HCEC 1CT (cell line): Measurements from ENCODE around the gene FOXA1.
"Not testable (repeated sequence)": the region's sequence is repeated elsewhere in the genome, so short reads cannot be mapped to it uniquely, and the experiment has no call there.

Source experiments
- DNase-seq: peaks from one replicate; pipeline ENCODE4 v3.0.0-alpha.2; 2017

Gene FOXA1

DNA sequence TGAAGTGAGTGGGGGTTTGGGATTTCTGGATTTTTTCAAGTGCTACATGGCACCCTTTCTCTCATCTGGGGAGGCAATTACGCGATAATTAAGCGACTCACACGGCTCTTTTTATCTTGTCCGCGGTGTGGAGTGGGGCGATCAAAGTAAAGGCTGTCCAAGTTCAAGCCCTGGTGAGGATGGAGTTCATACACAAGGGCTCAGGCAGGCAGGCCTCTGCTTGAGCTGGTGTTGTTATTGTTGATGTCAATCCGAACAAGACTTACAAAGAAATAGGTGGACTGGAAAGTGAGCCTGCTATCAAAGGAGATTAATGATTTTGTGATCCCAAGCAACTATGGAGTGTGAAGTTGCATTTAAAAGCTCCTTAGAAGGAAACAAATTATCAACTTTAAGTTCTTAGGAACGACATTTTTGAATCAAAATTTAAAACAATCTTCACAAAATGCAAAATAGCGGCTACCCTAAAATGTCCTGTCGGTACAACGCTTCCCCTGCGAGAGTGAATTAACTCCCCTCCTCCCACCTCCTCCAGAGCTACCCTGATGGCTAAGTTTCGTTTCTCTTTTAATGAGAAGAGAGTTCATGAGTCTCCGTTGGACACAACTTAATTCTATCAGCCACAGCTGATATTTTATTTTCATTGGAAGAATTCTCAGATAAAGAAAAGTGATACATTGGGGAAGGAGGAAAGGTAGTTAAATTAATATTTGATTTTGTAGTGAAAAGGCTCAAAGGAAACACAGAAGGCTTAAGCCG, 5.9 kb downstream of the FOXA1 start:
- no peak for DNase-seq

DNA sequence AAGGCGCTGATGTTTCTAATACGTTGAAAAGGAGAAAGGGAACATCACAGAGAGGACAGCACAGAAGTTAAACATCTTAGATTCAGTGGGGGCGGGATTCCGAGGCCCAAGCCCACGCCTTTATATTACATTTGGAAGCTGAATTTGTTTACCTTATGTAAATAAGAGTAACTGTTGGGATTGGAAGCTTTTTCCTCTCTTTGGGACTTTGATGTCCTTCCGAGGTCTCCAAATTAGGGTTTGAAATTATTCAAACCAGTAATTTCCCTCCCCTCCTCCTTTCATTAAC, 6.4 kb downstream of the FOXA1 start:
- DNase-seq = no peak

DNA sequence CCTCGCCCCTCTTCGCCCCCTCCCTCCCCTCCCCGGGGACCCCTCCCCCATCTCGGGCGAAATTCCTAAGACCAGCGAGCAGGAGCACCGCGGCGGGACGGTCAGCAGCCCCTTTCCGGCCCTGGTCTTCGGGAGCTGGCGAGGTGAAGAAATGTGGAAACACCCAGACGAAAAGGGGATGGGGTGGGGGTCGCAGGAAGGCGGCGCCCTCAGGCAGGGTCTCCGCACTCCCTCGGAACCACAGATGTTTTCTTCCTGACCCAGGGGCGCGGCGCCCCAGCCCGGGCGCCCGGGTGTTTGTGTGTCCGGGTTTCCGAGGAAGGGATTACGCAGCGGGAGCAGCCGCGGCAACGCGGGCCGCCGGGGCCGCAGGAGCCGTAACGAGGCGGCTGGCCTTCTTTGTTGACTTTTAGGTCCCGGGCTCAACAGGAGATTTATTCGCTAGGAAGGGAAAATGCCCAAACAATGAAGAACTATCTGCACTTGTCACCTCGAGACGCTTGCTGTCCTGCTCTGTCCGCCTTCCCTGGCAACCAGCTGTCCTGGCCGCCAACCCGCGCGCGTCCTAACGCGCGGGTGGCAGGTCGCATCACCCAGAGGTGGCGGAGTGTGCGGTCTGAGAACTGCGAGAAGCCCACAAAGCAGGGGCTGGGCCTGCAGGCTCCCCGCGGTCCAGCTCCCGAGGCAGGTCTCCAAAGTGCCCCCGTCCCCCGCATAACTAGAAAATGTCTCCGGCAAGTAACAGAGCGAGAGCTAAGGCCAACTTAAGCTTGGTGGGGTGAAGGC, 7.0 kb downstream of the FOXA1 start:
- no peak for DNase-seq

DNA sequence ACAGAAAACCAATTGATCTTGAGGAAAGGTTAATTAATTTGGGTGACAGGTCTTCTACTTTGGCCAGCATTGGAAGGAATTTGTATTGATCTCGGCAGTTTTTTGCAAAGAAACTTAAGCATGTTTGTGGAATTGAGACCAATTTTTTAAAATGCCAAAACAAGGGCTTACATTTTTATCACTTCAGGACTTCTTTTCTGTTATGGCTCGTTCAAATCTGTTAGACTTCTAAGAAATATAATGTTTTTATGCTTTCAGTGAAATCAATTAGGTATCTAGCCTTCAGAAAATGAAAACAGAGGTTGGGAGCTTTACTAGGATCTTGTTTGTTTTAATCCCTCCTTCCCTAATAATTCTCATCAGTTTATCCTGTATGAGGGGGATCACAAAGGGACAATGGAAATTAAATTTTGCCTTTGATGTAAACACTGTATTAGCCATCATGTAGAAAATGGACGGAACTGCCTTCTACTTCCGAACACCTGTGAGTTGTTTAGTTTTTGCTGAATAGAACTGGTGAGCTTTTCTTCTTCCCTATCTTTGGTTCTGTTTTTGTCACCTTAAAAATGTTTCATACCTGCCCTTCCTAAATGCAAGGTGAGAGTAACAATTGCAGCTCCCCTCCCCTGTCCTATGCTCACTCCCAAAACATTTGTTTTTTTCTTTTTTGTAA, 7.8 kb downstream of the FOXA1 start:
- no peak for DNase-seq

DNA sequence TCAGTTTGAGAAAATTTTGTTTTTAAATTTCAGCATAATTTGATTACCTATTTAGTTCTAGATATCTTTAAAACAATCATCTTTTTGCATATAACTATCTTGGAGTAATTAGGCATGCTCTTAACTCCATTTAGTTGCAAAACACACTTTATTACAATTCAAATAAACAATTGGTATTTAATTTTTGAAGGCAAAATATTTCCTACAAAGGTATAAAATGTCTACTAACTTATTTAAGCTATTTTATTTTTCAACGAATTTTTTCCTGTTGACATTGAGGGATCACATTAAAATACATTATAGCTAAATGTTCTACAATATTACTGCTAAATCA, 8.3 kb downstream of the FOXA1 start:
- no peak for DNase-seq

DNA sequence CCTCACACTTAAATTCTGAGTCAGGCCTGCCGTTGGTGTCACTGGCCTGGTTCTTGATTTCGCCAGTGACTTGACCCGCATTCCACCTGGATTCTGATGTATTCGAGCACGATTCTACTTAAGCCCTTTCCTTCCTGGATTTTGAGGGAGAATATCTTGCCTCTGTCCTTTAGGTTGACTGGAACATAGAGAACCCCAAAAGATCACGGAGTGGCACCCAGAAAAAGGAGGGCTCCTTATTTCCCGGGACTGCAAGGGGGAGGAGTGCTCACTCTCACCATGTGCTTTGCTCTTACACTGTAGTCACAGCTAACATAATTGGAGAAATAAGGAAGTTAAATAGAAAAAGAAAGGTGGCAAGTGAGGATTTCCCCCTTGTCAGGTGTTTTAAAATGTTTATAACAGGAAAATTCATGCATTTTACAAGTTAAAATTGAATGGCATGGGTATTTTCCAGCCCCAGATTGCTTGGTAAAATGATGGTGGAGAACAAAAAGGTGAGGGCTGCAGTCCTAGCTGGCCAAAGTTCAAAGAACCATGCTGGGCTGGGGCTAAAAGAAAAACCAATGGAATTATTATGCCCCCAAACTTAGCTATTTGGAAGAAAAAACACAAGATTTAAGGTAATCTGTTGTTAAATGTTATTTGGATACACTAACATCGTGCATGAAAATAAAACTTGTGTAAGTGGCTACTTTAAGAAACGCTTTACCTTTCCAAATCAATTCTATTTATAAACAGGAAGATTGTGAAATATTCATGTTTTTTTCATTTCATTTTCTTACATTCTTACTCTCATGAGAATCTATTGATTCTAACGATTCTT, 8.9 kb downstream of the FOXA1 start:
- DNase-seq = no peak

DNA sequence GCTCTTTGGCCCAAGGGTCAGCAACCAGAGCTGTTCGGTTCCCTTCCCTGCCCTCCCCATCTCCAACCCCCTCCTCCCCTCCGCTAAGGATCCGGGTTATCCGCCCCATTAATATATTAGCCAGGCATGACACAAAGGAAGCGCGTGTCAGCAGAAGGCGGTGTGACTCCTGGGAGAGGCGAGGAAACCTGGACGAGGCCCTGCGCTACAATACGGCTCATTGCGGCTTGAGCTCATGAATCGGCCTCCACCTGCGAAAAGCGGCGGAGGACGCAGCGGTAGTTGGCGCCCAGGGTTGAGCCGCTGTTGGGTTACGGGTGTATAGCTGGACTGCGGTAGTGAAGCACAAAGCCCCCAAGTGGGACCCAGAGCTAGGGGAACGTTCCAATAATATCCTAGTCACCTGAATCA, 9.9 kb downstream of the FOXA1 start:
- DNase-seq = no peak

DNA sequence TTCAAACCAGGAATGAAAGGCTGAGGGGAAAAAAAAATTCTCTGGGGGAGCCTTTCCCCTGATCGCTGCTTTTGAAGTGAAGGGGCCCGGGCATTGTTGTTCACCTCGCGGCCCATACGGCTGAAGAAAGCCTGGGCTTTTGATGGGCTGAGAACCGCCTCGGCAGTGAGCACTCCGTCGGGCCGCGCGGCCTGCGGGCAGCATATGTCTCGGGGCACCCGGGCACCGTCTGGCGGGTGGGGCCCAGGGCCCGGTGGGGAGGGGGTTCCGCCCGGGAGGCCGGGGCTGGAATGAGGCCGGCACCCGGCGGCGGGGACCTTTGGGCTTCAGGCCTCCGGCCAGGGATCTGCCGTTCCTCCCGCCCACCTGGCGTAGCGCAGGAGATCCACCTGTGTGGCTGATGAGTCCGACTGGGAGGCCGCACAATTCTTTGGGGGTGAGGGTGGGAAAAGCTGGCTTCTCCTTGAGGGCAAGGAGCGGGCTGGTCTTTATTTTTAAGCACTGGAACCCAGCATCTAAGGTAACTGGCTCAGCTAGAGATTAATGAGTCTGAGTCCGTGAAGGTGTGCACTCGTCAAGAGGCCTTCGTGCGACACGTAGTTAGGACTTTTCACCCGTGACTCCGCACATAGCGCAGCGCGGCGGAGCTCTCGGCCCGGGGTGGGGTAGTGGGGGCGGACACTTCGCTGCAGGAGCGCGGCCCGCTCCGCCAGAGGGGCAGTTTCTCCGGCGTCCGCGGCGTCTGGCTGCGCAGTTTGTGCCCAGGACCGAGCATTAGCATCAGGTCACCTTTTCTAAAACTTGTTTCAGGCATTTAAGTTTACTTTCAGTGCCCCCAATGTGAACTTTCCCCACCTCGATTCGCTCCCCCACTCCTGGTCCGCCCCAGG, 10.6 kb downstream of the FOXA1 start:
- no peak for DNase-seq

DNA sequence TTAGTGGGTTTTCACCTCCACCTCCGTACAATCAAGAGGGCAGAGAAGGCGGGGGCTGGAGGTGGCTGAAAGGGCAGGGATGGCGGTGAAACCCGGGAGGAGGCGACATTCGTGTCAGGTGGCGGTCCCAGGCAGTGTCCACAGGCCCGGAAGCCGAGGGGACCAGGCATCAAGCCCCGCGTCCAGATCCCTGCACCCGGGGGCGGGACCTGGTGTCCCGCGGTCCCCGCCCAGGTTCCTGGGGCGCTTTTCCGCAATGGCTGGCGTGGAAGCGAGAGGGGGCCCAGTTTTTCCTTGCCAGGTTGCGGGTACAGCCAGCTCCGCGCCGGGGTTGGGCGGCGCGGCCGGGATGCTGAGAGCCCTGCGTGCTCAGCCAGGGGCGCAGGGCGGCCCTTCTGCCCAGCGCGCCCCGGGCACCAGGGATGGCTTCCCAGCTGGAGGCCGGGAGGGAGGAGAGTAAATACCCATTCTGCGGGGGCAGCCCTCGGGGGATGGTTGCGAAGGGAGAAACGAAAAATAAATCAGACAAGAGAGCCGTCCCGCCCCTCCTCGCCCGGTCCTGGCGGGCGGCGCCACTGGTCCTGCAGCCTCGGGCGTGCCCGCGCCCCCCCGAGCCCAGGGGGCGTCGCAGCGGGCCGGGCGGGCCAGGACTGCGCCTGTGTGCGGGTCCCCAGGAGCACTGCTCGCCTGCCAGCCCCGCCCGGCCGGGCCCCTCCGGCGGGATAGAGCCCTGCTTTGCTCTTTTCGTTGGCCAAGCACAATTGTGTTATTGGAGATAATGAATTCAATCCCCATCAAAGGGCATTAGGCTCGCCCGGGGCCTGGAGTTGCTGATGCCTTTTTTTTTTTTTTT, 11.5 kb downstream of the FOXA1 start:
- DNase-seq = no peak

DNA sequence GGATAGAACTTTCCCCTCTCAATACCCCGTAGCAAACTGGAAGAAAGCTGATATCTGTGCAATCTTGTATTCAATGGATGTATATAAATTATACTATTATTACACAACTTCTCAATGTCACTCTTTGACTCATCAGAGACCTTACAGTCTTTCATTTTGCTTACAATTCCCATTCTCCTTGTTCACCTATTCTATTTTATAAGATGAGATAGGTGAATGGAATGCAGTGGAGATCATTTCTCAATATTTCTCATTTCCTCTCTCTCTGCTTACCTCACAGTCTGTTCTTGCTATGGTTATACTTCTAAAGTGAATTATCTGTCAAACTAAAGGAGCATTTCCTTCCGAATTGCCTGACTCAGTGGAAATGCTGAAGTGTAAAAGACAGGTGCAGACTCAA, 14.9 kb downstream of the FOXA1 start:
- peak; percentile 30 for DNase-seq

DNA sequence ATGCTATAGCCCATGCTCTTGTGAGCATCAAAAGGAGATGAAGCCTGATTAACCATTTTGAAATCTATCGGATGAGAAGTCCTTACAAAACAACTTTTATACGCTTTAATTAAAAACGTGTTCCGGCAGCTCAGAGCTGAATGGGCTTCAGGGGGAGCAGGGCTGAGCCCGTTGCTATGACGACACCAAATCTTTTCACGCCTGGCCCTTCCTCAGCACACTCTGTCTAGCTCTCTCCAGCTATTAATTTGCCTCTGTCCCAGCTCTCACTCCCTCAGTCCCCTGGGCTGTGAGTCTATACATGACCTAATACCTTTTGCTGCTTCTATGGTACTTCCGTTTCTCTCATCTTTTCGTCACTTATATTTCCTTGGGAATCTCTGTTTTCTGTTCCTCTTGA, 15.8 kb downstream of the FOXA1 start:
- no peak for DNase-seq

DNA sequence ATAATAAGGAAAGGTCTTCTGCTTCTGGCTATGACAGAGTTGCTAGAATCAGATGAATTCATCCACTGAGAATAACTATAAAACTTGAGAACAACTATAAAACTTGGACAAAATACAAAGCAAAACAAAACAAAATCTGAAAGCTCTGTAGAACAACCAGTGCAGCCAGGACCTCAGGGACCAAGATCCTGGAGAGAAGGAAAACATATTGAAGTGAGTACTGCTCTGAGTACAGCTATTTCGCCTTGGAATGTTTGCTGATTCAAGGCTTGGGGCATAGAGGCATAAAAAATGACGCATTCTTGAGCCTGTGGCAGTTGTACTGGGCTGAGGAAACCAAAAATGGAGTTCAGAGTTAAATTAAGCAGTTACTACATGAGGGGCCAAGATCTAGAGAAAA, 21.7 kb downstream of the FOXA1 start:
- no peak for DNase-seq

DNA sequence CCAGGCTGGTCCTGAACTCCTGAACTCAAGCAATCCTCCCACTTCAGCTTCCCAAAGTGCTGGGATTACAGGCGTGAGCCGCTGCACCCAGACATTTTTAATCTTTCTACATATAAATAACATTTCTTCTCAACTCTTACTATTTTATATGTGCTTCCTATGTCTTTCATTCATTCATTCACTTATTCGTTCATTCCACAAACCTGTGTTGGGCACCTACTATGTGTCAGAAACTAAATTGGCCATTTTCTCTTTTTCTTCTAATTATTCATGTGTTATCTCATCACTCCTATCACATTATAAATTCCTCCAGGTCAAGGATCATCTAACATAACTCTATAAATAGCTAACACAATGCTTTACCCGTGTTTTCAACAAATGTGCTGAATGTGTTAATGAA, 23.7 kb downstream of the FOXA1 start:
- no peak for DNase-seq

DNA sequence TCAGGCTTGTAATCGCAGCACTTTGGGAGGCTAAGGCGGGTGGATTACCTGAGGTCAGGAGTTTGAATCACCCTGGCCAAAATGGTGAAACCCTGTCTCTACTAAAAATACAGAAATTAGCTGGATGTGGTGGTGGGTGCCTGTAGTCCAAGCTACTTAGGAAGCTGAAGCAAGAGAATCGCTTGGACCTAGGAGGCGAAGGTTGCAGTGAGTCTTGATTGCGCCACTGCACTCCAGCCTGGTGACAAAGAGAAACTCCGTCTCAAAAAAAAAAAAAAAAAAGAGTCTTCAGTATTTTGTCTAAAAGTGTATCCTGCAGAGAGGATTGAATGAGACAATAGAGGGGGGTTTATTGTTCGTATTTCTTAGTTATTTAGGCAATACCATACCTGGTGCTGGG, 25.3 kb downstream of the FOXA1 start:
- no peak for DNase-seq

DNA sequence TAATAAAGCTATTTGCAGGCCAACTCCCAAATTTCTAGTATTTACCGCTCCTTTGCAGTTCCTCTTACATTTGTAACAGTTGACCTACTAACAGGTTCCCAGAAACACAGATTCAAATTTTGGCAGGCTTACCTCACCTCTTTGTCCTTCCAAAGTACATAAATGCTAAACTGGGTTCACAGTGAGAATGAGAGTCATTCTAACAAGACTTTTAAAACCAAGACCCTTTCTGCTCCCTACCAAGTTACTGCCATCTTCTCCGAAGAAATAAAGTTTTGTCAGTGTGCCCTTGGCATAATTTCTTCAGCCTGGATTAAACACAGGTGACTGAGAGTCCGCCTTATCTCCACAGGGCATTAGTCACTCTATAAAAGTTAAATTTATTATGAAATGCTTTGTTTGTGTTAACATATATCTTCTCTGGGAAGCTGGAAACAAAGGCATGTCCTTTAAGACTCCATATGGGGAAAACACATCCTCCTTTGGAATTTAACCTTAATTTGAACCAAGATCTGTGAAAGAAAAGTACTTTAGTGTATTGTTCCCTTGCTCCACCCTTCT, 28.2 kb downstream of the FOXA1 start:
- no peak for DNase-seq

DNA sequence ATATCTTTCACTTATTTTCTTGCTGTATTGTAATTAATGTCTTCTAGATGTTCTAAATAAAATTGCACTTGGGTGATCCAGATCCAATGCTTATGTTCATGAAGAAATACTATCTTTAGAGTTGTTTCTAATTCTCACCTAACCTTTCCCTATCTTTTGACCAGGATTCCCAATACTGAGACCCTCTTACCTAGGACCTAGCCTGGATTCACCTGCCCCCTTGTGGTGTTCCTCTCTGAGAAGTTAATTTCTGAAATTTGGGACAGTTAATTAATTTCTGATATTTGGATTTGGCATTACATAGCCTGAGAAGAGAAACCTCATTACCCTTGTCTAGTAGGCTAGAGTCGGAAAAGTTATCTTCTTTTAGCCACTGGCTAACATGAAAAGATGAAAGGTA, 29.5 kb downstream of the FOXA1 start:
- DNase-seq = no peak

DNA sequence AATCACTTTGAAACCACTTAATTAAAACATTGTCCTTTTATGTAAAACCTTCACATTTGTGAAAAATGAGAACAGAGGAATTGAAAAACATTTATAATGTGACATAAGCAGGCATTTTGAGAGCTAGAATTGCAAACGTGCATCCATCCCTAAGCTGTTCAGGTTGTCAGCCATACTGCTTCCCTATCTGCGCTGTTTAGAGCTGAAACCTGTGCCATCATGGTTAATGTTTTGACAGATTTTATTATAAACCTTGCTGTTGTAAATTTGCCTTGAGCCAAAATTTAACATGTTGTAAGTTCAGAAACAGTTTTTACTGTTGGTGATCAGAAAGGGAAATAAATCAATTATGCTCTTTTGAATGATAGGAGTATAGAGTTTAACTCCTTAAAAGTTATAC, 31.9 kb downstream of the FOXA1 start:
- no peak for DNase-seq

DNA sequence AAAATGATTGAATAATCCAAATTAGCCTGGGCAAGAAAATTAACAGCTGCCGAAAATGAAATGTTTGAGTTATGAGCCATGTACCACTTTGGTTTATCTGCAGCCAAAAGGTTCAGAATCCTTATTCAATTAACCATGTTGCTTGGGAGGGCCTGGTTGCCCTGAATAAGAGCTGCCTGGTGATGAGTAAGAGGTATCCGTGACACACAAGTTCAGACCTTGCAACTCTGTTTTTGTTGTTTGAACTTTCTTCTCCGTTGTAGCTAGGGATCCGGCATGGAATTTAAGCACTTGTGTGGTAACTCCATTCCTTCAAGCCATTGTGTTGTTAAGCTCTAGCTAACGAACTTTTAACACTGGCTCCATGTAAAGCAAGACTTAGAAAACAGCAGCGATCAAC, 35.7 kb downstream of the FOXA1 start:
- no peak for DNase-seq

DNA sequence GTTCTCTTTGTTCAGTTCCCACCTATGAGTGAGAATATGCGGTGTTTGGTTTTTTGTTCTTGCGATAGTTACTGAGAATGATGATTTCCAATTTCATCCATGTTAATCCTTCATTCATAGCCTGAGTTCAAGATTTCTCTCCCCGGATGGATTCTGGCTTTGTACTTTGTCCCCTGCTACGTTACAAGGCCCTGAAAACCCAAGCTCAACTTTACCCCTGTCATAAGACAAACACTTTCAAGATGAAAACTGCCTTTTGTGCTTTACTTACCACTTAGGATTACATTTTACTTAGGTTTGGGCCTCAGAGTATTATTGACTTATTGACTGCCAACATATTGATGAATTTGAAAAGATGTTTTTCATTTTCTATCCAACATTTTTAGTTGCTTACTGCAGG, 36.3 kb downstream of the FOXA1 start:
- DNase-seq = no peak

DNA sequence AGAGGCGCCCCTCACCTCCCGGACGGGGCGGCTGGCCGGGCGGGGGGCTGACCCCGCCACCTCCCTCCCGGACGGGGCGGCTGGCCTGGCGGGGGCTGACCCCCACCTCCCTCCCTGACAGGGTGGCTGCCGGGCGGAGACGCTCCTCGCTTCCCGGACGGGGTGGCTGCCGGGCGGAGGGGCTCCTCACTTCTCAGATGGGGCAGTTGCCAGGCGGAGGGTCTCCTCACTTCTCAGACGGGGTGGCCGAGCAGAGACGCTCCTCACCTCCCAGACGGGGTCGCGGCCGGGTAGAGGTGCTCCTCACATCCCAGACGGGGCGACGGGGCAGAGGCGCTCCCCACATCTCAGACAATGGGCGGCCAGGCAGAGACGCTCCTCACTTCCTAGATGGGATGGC, 39.5 kb downstream of the FOXA1 start:
- DNase-seq = not testable (repeated sequence)

DNA sequence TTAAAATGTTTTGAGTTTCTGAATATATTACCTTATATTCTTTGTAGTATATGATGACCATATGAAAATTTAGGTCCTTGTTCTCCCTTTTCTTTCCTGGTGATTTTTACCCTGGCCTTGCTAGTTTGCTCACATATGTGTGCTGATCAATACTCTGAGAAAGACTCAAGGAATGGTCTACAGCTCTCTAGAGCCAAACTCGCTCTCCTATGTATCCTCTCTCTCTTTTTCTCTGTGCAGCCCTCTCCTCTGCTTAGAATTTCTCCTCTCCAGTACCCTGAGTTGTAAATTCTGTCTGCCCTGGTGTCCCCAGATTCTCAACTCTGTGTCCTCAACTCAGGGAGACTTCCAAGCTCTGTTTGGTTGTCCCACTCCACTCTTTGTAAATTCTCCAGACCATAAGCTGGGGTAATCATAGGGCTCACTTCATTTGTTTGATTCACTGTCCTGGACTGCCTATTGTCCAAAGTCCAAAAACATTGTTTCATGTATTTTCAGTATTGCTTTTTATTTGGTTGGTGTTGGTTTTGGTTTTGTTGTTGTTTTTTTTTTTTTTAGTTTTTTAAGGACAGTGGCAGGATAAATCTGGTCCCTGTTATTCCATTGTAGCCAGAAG, 41.0 kb downstream of the FOXA1 start:
- no peak for DNase-seq
